Fibroblast of skin of right quadriceps (primary cell): ENCODE data around the gene DMAC2L.
A peak's percentile ranks its signal among the peaks of the same experiment; 100 is the strongest.
"Not testable (repeated sequence)": the region's sequence is repeated elsewhere in the genome, so short reads cannot be mapped to it uniquely, and the experiment has no call there.

Experiments used
- DNase-seq: peaks from one replicate; pipeline ENCODE4 v3.0.0-alpha.2; 2013

The DMAC2L gene

GRCh38 chr14:50333014-50333509 is 20.9 kb downstream of the DMAC2L start:
- peak; percentile 94 for DNase-seq

- DNase-seq: no peak
These were observed 22.1 kb downstream of the DMAC2L start for GRCh38 chr14:50334211-50334610.

- peak; percentile 85 for DNase-seq
These were observed 23.3 kb downstream of the DMAC2L start for GRCh38 chr14:50335389-50335788.

- no peak for DNase-seq
These were observed 24.1 kb downstream of the DMAC2L start for GRCh38 chr14:50335989-50336824.

- no peak for DNase-seq
These were observed 26.5 kb downstream of the DMAC2L start for GRCh38 chr14:50338587-50338986.

GRCh38 chr14:50339178-50339804 is 27.2 kb downstream of the DMAC2L start:
- DNase-seq: no peak

- no peak for DNase-seq
These were observed 27.9 kb downstream of the DMAC2L start for GRCh38 chr14:50340045-50340444.

GRCh38 chr14:50340963-50341362 is 28.8 kb downstream of the DMAC2L start:
- no peak for DNase-seq

- DNase-seq: peak; percentile 91
These were observed 30.3 kb downstream of the DMAC2L start for GRCh38 chr14:50342221-50343078.

GRCh38 chr14:50343434-50343833 is 31.3 kb downstream of the DMAC2L start:
- DNase-seq: peak; percentile 60

GRCh38 chr14:50344116-50344775 is 32.1 kb downstream of the DMAC2L start:
- peak; percentile 58 for DNase-seq

GRCh38 chr14:50344876-50345563 is 32.9 kb downstream of the DMAC2L start:
- peak; percentile 78 for DNase-seq

GRCh38 chr14:50345846-50346422 is 33.8 kb downstream of the DMAC2L start:
- no peak for DNase-seq

GRCh38 chr14:50347521-50347920 is 35.4 kb downstream of the DMAC2L start:
- DNase-seq: peak; percentile 83

- DNase-seq: no peak
These were observed 36.8 kb downstream of the DMAC2L start for GRCh38 chr14:50348933-50349332.

GRCh38 chr14:50350975-50351374 is 38.9 kb downstream of the DMAC2L start:
- peak; percentile 84 for DNase-seq

- no peak for DNase-seq
These were observed 40.5 kb downstream of the DMAC2L start for GRCh38 chr14:50352584-50352983.

GRCh38 chr14:50353126-50353525 is 41.0 kb downstream of the DMAC2L start:
- peak; percentile 63 for DNase-seq

- DNase-seq: no peak
These were observed 42.4 kb downstream of the DMAC2L start for GRCh38 chr14:50354527-50354926.

GRCh38 chr14:50355692-50356091 is 43.6 kb downstream of the DMAC2L start:
- no peak for DNase-seq

GRCh38 chr14:50356283-50356682 is 44.2 kb downstream of the DMAC2L start:
- not testable (repeated sequence) for DNase-seq

GRCh38 chr14:50357124-50357523 is 45.0 kb downstream of the DMAC2L start:
- DNase-seq: no peak
